ENCODE measurements around the gene APOBEC3H.
A peak's percentile ranks its signal among the peaks of the same experiment; 100 is the strongest.

The APOBEC3H gene

DNA sequence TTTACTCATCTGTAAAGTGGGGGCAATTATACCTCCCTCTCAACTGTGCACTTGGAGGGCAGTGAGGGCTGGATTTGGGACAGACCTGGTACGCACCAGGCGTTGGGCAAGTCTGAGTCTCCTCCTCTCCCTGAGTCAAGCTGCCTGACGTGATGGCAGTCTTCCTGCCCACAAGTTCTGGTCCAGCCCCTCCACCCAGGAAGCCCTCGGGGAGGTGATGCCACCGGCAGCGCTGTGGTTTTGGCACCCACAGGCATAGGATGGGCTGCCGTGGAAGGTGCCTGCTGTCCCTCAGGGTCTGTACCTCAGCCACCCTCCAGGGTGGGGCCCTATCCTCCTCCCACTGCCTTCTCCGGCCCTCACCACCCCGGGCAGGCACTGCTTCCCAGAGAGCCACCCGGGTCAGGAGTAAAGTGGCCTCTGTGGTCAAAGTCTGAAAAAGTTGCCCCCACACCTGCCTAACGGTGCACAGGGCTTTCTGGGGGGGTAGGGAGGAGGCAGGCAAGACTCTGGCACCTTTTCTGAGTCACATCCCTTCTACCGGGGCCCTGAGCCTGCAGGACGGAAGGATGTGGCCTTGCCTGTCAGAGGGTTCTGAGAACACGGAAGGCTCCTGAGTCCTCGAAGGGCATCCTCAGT, 6.5 kb upstream of the APOBEC3H start:
- Mint-ChIP-seq H3K9me3 (no peaks in the 10 kb centered on the region), H3K36me3 (ENCODE audit: low read depth) (peaks cover 10% of the 10 kb centered on the region), H3K4me1 (ENCODE audit: low read depth) (peaks cover 80% of the 10 kb centered on the region), H3K27ac (peak overlapping the region; percentile 90), H3K27me3 (ENCODE audit: low read depth) (no peaks in the 10 kb centered on the region), H3K4me3 (peak overlapping the region; percentile 38)

- Mint-ChIP-seq H3K27me3 (ENCODE audit: low read depth) (no peaks in the 10 kb centered on the region), H3K4me3 (peak overlapping the region; percentile 38), H3K27ac (peak overlapping the region; percentile 90), H3K36me3 (ENCODE audit: low read depth) (peaks cover 7% of the 10 kb centered on the region), H3K4me1 (ENCODE audit: low read depth) (peaks cover 83% of the 10 kb centered on the region), H3K9me3 (no peaks in the 10 kb centered on the region)
Measured at GRCh38 chr22:39091126-39092081, 5.6 kb upstream of the APOBEC3H start.

DNA sequence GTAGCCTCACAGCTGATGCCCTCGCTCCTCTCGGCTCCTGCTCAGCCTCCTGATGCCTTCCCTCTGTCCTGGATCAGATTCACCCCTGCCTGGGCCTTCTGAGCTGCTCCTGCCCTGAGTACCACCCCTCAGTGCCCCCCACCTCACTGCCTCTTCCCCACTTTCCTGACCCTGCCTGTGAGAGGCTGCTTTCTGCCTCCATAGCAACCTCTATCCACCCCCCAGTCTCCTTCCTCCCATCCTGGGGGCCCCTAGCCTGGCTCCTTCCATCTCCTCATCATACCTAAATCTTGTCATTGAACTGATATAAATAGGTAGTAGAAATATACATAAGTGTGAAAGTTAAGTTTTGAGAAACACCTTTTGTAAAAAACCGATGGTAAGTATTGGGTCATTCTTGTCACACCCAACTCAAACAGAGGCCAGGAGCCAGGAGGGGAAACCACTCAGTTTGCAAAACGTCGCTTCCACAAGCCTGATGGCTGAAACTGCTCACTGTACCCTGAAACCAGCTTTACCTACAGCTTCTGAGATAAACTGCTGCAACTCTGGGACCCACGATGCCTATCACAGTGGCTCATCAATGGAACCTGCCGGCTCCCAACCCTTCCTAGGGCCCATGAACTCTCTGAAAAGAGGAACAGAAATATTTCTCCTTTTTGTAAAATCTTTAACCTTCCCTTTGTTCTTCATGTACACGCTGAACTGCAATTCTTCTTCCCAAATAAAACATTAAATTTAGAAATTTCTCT, 4.8 kb upstream of the APOBEC3H start:
- Mint-ChIP-seq H3K36me3 (ENCODE audit: low read depth) (peaks cover 4% of the 10 kb centered on the region), H3K27me3 (ENCODE audit: low read depth) (no peaks in the 10 kb centered on the region), H3K27ac (peak overlapping the region; percentile 90), H3K9me3 (no peaks in the 10 kb centered on the region), H3K4me1 (ENCODE audit: low read depth) (peaks cover 82% of the 10 kb centered on the region), H3K4me3 (peak overlapping the region; percentile 38)

DNA sequence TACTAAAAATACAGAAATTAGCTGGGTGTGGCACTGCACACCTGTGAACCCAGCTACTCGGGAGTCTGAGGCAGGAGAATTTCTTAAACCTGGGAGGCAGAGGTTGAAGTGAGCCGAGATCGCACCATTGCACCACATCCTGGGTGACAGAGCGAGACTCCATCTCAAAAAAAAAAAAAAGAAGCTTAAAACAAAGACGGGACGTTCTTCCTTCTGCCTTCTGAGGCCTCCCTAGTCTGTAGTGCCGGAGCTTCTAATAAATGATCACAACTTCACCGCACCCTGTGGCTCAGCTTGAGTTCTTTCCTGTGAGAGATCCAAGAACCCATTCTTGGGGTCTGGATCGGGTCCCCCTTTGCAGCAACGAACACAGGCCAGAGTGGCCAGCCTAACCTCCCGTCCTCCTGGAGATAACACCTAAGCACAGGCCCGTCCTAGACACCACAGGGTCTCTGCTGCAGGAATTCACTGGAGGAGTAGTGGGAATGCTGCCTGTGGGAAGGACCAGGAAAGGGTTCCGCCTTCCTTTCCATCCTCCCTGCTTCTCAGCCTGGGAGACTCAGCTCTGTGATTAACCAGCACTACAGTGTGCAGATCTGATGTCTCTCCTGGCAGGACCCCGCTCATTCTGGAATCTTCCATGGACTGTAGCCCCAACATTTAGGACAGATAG, 2.2 kb upstream of the APOBEC3H start:
- Mint-ChIP-seq H3K36me3 (ENCODE audit: low read depth) (no peaks in the 10 kb centered on the region), H3K9me3 (no peaks in the 10 kb centered on the region), H3K4me1 (ENCODE audit: low read depth) (peaks cover 87% of the 10 kb centered on the region), H3K27ac (peak overlapping the region; percentile 96), H3K4me3 (peak overlapping the region; percentile 37), H3K27me3 (ENCODE audit: low read depth) (no peaks in the 10 kb centered on the region)

DNA sequence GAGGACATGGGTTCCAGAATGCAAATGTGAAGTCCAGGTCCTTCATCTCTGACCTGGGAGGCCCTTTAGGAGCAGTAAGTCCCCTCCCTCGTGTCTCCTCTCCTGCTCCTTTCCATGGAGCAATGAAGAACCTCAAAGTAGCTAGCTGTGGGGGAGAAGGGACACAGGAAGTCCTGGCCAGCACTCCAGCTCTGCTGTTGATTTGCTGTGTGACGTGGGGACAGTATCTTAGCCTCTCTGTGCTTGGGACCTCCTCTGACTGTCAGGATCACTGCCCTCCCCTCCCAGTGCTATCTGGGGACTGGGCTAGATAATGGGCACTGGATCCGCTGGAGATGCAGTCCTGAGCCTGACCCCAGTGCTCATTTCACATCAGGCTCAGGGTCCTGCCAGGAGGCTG, 1.1 kb upstream of the APOBEC3H start:
- Mint-ChIP-seq H3K4me3 (peak overlapping the region; percentile 4), H3K27ac (peak overlapping the region; percentile 96), H3K27me3 (ENCODE audit: low read depth) (no peaks in the 10 kb centered on the region), H3K36me3 (ENCODE audit: low read depth) (peaks cover 3% of the 10 kb centered on the region), H3K9me3 (no peaks in the 10 kb centered on the region), H3K4me1 (ENCODE audit: low read depth) (peaks cover 81% of the 10 kb centered on the region)

DNA sequence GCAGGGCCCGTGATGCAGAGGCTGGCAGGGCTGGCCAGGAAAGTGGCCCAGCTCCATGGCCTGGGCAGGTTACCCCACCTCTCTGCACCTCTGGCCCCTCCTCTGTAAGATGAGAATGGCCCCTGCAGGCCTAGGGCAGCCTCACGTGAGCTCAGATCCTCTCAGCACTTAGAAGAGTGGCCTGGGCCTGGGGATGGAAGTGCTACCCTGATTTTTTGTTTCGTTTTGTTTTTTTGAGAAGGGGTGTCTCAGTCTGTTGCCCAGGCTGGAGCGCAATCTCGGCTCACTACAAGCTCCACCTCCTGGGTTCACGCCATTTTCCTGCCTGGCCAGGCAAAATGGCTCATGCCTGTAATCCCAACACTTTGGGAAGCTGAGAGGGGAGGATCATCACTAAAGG, 982 bp downstream of the APOBEC3H start:
- peaks cover 3% of the 10 kb centered on the region for H3K36me3 Mint-ChIP-seq (ENCODE audit: low read depth)
- H3K4me1 Mint-ChIP-seq (ENCODE audit: low read depth), result peaks cover 61% of the 10 kb centered on the region
- no peaks in the 10 kb centered on the region for H3K9me3 Mint-ChIP-seq
- H3K4me3 Mint-ChIP-seq, result peak overlapping the region; percentile 44
- peak overlapping the region; percentile 94 for H3K27ac Mint-ChIP-seq
- H3K27me3 Mint-ChIP-seq (ENCODE audit: low read depth), result no peaks in the 10 kb centered on the region

- Mint-ChIP-seq H3K27me3 (ENCODE audit: low read depth) (no peaks in the 10 kb centered on the region), H3K9me3 (no peaks in the 10 kb centered on the region), H3K36me3 (ENCODE audit: low read depth) (peaks cover 3% of the 10 kb centered on the region), H3K4me1 (ENCODE audit: low read depth) (peaks cover 60% of the 10 kb centered on the region), H3K27ac (peak overlapping the region; percentile 94), H3K4me3 (peak overlapping the region; percentile 45)
Measured at GRCh38 chr22:39098576-39098975, 1.5 kb downstream of the APOBEC3H start.

DNA sequence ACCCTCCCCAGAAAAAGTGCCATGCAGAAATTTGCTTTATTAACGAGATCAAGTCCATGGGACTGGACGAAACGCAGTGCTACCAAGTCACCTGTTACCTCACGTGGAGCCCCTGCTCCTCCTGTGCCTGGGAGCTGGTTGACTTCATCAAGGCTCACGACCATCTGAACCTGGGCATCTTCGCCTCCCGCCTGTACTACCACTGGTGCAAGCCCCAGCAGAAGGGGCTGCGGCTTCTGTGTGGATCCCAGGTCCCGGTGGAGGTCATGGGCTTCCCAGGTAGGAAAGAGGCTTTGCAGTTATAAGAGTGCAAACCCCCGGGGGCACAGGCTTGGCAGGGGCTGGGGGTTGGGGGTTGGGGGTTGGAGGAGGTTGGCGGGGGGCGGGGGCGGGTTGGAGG, 4.2 kb downstream of the APOBEC3H start:
- peak overlapping the region; percentile 60 for H3K27ac Mint-ChIP-seq
- H3K4me3 Mint-ChIP-seq, result no peak overlapping the region
- H3K36me3 Mint-ChIP-seq (ENCODE audit: low read depth), result peaks cover 3% of the 10 kb centered on the region
- H3K4me1 Mint-ChIP-seq (ENCODE audit: low read depth), result peaks cover 38% of the 10 kb centered on the region
- H3K27me3 Mint-ChIP-seq (ENCODE audit: low read depth), result no peaks in the 10 kb centered on the region
- no peaks in the 10 kb centered on the region for H3K9me3 Mint-ChIP-seq

GRCh38 chr22:39103431-39103830, 6.4 kb downstream of the APOBEC3H start:
- no peaks in the 10 kb centered on the region for H3K27me3 Mint-ChIP-seq (ENCODE audit: low read depth)
- no peak overlapping the region for H3K4me3 Mint-ChIP-seq
- peaks cover 3% of the 10 kb centered on the region for H3K36me3 Mint-ChIP-seq (ENCODE audit: low read depth)
- no peak overlapping the region for H3K27ac Mint-ChIP-seq
- peaks cover 22% of the 10 kb centered on the region for H3K4me1 Mint-ChIP-seq (ENCODE audit: low read depth)
- no peaks in the 10 kb centered on the region for H3K9me3 Mint-ChIP-seq

GRCh38 chr22:39106326-39106725, 9.3 kb downstream of the APOBEC3H start:
- no peak overlapping the region for H3K27ac Mint-ChIP-seq
- peaks cover 4% of the 10 kb centered on the region for H3K27me3 Mint-ChIP-seq (ENCODE audit: low read depth)
- peaks cover 4% of the 10 kb centered on the region for H3K4me1 Mint-ChIP-seq (ENCODE audit: low read depth)
- no peak overlapping the region for H3K4me3 Mint-ChIP-seq
- H3K9me3 Mint-ChIP-seq, result no peaks in the 10 kb centered on the region
- no peaks in the 10 kb centered on the region for H3K36me3 Mint-ChIP-seq (ENCODE audit: low read depth)

GRCh38 chr22:39108487-39108886, 11.4 kb downstream of the APOBEC3H start:
- Mint-ChIP-seq H3K9me3 (no peaks in the 10 kb centered on the region), H3K27ac (no peak overlapping the region), H3K36me3 (ENCODE audit: low read depth) (no peaks in the 10 kb centered on the region), H3K27me3 (ENCODE audit: low read depth) (peaks cover 4% of the 10 kb centered on the region), H3K4me1 (ENCODE audit: low read depth) (peaks cover 5% of the 10 kb centered on the region), H3K4me3 (no peak overlapping the region)

DNA sequence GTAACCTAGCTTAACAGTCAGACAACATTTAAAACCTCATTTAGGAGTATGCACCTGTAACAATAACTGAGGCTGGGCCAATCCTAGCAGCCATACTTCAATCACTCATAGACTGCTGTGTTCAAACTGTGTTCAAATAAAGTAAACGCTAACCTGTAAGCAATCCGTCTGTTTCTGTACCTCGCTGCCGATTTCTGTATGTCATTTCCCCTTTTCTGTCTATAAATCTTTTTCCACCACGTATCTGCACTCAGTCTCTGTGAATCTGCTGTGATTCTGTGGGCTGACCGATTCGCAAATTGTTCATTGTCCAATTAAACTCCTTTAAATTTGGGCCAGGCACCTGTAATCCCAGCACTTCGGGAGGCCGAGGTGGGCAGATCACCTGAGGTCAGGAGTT, 12.3 kb downstream of the APOBEC3H start:
- Mint-ChIP-seq H3K27ac (no peak overlapping the region), H3K4me3 (no peak overlapping the region), H3K9me3 (no peaks in the 10 kb centered on the region), H3K27me3 (ENCODE audit: low read depth) (peaks cover 4% of the 10 kb centered on the region), H3K4me1 (ENCODE audit: low read depth) (peaks cover 10% of the 10 kb centered on the region), H3K36me3 (ENCODE audit: low read depth) (no peaks in the 10 kb centered on the region)

- Mint-ChIP-seq H3K4me1 (ENCODE audit: low read depth) (peaks cover 20% of the 10 kb centered on the region), H3K27ac (no peak overlapping the region), H3K4me3 (no peak overlapping the region), H3K9me3 (no peaks in the 10 kb centered on the region), H3K36me3 (ENCODE audit: low read depth) (no peaks in the 10 kb centered on the region), H3K27me3 (ENCODE audit: low read depth) (peaks cover 4% of the 10 kb centered on the region)
Measured at GRCh38 chr22:39110631-39111561, 13.9 kb downstream of the APOBEC3H start.

Measured in T-helper 1 cell treated with Interleukin-12 subunit alpha and Interleukin-12 subunit beta and Interleukin-4 antibody, amounts not matched to agents 30 μg/mL and 1 μg/mL, for 36 hours (primary cell).